ENCODE data around the gene HSPA6.
"Not testable (repeated sequence)": the region's sequence is repeated elsewhere in the genome, so short reads cannot be mapped to it uniquely, and the experiment has no call there.

GRCh38 chr1:161548749-161549406 lies 24.5 kb downstream of the HSPA6 start:
- TF ChIP-seq CTCF (IDR thresholded peaks at IDR 0.05; ENCODE audit: low read depth, low read length); EZH2phosphoT487 (IDR thresholded peaks at IDR 0.05; ENCODE audit: low read depth): not testable (repeated sequence)
